GM06990 (cell line): ENCODE data around the gene IMPA2.

ENCODE experiments used
- DNase-seq: peaks from one replicate; pipeline ENCODE4 v3.0.0-alpha.2; 2011; ENCODE audit not compliant: insufficient read length; ENCODE audit errors: extremely low read depth
- H3K27me3 ChIP-seq: replicated peaks from 2 replicates; pipeline ENCODE4 v1.6.0; 2011; ENCODE audit warnings: low read length; ENCODE audit not compliant: control insufficient read depth, insufficient read depth
- H3K36me3 ChIP-seq: 2 replicates; pipeline ENCODE4 v1.5.1; 2011; ENCODE audit warnings: low read length; ENCODE audit not compliant: control insufficient read depth, insufficient read depth
- H3K4me3 ChIP-seq: replicated peaks from 2 replicates; pipeline ENCODE4 v1.5.1; 2011; ENCODE audit warnings: low read depth, mild to moderate bottlenecking, control low read depth, low read length
- TF ChIP-seq, protein P1 (sequence below): IDR thresholded peaks from 2 replicates; pipeline ENCODE4 v1.5.1; 2011; ENCODE audit warnings: low read length, control low read depth, mild to moderate bottlenecking, inconsistent platforms; ENCODE audit not compliant: insufficient read depth, poor library complexity, severe bottlenecking

Gene IMPA2

DNA sequence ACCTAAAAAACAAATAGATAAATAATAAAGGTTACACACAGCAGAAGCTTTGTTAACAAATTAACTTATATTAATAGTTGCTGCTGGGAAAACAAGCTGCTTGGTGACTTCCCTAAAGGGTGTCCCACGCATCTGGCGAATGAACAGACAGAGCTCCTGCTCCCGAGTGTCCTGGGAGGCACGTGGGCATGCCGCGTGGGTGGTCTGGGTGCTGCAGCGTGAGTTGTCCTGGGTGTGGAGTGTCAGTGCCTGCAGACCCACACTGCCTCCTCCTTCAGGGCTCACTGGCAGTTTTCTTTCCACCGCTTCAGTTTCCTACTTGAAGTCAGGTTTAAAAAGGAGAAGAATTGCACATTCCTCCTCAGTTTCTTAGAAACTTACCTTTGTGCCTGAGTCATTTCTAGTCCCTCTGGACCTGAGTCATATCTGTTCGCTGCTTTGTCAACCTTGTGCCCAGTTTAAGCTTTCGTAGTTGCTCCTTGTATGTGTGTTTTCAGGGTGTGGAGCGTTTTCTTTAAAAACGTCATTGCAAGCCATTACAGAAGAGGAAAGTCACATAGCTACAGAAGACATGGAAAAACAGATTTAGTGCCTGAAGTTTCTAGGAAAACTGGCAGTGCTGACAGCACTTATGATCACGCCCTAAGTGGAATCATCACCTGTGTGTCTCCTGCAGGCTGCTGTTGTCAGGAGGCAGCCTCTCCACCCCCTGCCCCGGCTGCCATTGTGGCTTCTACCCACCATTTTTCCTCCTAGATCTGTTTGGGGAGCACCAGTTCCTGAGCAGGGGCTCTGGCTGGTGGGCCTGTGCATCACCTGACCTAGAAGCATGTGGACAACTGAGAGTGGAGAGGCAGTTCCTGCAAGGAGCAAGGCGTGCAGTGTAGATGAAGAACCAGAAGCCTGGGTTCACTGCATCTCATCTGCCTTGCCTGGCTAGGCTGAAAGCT lies 24.5 kb downstream of the IMPA2 start:
- Histone ChIP-seq H3K36me3 (no peaks in the 10 kb centered on the region), H3K27me3 (no peaks in the 10 kb centered on the region), H3K4me3 (no peak overlapping the region)
- DNase-seq = no peak
- TF ChIP-seq, protein P1, sequence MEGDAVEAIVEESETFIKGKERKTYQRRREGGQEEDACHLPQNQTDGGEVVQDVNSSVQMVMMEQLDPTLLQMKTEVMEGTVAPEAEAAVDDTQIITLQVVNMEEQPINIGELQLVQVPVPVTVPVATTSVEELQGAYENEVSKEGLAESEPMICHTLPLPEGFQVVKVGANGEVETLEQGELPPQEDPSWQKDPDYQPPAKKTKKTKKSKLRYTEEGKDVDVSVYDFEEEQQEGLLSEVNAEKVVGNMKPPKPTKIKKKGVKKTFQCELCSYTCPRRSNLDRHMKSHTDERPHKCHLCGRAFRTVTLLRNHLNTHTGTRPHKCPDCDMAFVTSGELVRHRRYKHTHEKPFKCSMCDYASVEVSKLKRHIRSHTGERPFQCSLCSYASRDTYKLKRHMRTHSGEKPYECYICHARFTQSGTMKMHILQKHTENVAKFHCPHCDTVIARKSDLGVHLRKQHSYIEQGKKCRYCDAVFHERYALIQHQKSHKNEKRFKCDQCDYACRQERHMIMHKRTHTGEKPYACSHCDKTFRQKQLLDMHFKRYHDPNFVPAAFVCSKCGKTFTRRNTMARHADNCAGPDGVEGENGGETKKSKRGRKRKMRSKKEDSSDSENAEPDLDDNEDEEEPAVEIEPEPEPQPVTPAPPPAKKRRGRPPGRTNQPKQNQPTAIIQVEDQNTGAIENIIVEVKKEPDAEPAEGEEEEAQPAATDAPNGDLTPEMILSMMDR = no peak

DNA sequence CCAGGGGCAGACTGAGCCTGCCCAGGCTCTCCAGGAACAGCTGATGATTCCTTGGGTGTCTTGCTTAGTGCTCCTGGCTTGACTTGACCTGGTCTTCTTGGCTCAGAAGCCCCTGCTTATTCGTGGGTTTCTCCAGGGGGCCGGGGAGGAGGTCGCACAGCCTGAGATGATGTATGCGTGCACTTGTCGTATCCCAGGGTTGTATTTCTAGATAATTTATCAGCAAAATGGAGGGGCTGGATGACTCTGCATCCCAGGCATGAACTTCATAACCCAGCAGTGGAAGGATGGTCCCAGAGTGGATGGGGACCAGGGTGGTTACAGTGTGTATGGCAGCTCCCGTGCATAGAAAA lies 25.2 kb downstream of the IMPA2 start:
- Histone ChIP-seq H3K27me3 (no peaks in the 10 kb centered on the region), H3K4me3 (no peak overlapping the region), H3K36me3 (no peaks in the 10 kb centered on the region)
- TF ChIP-seq, protein P1 = no peak
- no peak for DNase-seq

DNA sequence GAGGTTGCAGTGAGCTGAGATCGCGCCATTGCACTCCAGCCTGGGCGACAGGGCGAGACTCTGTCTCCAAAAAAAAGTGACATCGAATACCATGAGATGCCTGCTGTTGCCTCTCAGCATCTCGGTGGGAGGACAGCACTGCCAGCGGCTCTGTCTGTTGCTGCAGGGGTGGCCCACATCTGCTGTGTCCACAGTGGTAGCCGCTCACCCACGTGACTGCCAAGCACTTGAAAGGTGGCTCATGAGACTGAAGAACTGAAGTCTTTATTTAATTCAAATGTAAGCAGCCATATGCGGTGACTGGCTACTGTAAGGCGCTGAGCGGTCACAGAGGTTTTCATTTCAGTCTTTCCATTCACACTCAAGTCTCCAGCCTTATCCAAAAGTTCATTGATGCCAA lies 25.8 kb downstream of the IMPA2 start:
- no peaks in the 10 kb centered on the region for H3K36me3 ChIP-seq
- no peak overlapping the region for H3K4me3 ChIP-seq
- TF ChIP-seq, protein P1 = no peak
- no peaks in the 10 kb centered on the region for H3K27me3 ChIP-seq
- no peak for DNase-seq

DNA sequence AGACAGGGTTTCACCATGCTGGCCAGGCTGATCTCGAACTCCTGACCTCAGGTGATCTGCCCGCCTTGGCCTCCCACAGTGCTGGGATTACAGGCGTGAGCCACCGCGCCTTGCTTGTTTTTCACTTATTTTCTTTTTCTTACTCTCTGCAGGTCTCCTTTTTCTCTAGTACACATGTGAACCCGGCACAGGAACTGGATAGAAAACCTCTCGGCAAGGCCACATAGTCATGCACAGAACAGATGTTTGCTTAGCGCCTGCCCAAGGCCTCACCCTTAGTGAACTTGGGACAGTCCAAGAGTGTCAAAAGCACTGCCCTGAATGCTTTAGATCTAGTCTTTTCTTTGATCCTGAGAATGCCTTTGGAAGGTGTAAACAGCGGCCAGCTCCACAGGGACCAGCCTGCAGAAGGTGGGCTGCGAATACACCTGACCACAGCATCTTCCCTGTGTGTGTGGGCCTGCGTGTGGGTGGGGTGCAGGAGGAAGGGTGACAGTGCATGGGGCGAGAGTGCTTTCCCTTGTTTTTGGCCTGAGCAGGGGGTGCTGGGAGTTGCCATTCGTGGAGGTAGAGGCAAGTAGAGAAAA lies 27.0 kb downstream of the IMPA2 start:
- H3K27me3 ChIP-seq = no peaks in the 10 kb centered on the region
- DNase-seq = no peak
- TF ChIP-seq, protein P1 = no peak
- H3K36me3 ChIP-seq = no peaks in the 10 kb centered on the region
- H3K4me3 ChIP-seq = no peak overlapping the region

DNA sequence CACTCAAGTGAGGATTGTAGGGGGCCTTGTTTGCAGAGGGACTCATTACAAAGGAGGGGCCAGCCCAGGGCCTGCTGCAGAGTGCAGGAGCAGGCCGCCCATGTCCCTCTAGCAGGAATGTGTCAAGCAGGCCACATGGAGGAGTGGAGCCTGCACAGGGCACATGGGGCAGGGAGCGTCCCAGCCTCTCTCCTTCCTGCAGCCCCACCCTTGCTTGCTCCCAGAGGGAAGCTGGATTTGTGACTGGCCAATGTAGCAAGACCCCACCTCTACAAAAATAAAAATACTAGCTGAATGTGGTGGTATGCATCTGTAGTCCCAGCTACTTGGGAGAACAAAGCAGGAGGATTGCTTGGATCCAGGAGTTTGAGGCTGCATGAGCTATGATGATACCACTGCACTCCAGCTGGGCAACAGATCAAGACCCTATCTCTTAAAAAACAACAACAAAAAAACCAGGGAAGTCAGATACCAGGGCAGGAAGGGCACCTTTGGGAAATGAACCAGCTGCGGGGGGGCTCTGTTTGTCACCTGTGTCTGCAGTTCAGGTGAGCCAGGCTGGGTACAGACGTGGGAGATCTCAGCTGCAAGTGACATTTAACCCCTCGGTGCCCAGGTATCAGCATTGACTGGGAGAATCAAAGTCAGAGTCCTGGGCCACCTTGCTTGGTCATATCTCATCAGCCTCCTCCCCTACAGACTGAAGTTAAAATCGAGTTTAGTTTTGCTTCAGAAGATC lies 27.7 kb downstream of the IMPA2 start:
- Histone ChIP-seq H3K4me3 (no peak overlapping the region), H3K27me3 (no peaks in the 10 kb centered on the region), H3K36me3 (no peaks in the 10 kb centered on the region)
- no peak for DNase-seq
- TF ChIP-seq, protein P1 = no peak
